Esophagus muscularis mucosa (tissue), 4 donors: Measurements from ENCODE around the gene DDAH1. TPM values are rescaled to one million over a fixed set of nuclear protein-coding genes. Genes with fewer than 3 reads are reported as not detected.

ENCODE experiments used
- DNase-seq: peaks from one replicate; pipeline ENCODE4 v3.0.0-alpha.2; 2017; ENCODE audit errors: extremely low spot score
- H3K27ac ChIP-seq, 4 donors: fragments of 200-600 bp; sonication (generic); replicated peaks in 1 of 4; 1 replicate in 3 of 4; 2 replicates in 1 of 4; pipeline ENCODE4 v1.5.1; 2016 to 2019; ENCODE audit warnings: mild to moderate bottlenecking in 1 of 4
- H3K27me3 ChIP-seq, 4 donors: fragments of 200-600 bp; sonication (generic); one replicate each; pipeline versions ENCODE4 v1.5.1 to v1.6.0; 2016 to 2019
- H3K36me3 ChIP-seq, 4 donors: fragments of 200-600 bp; sonication (generic); one replicate each; pipeline ENCODE4 v1.5.1; 2016 to 2019
- H3K4me1 ChIP-seq, 4 donors: fragments of 200-600 bp; sonication (generic); one replicate each; pipeline ENCODE4 v1.5.1; 2016 to 2019
- H3K4me3 ChIP-seq, 4 donors: fragments of 200-600 bp; sonication (generic); 1 replicate in 2 of 4; 2 replicates in 2 of 4; pipeline ENCODE4 v1.5.1; 2016 to 2019; ENCODE audit warnings: mild to moderate bottlenecking in 4 of 4, moderate library complexity in 1 of 4
- H3K9me3 ChIP-seq, 4 donors: fragments of 200-600 bp; sonication (generic); 1 replicate in 3 of 4; 2 replicates in 1 of 4; pipeline ENCODE4 v1.5.1; 2016 to 2019
- CTCF ChIP-seq, 3 experiments: fragments of 200-600 bp in 2 of 3; fragments of 450-650 bp in 1 of 3; sonication (generic) in 2 of 3; IDR thresholded peaks; one replicate each; pipeline ENCODE4 v1.5.1; 2017 to 2019; ENCODE audit warnings: antibody characterized with exemption in 3 of 3, mild to moderate bottlenecking in 2 of 3, moderate library complexity in 1 of 3
- EP300 ChIP-seq: sonication (generic); formaldehyde crosslinking; IDR thresholded peaks from one replicate; pipeline ENCODE4 v1.6.1; 2017; ENCODE audit warnings: antibody characterized with exemption
- POLR2A ChIP-seq: fragments of 450-650 bp; IDR thresholded peaks from one replicate; pipeline ENCODE4 v1.6.1; 2017; ENCODE audit warnings: antibody characterized with exemption, moderate library complexity, mild to moderate bottlenecking, low read depth
- POLR2AphosphoS5 ChIP-seq, 2 donors: sonication (generic); formaldehyde crosslinking; IDR thresholded peaks; one replicate each; pipeline ENCODE4 v1.6.1; 2017; ENCODE audit warnings: antibody characterized with exemption in 2 of 2
- WGBS: methylation state at CpG from one replicate; pipeline ENCODE4 v1.1.5; 2018; 5-methylcytosine and 5-hydroxymethylcytosine counted together
- intact Hi-C: fragments of 100-400 bp; cut with DNase I; formaldehyde crosslinking; loops from one replicate; pipeline ENCODE4 v1.15.1; 2023
- total RNA-seq, 4 donors: library from RNA; depleted of rRNA; stranded (reverse); fragments of >200 nt; gene quantifications; one replicate each; pipeline versions ENCODE4 v1.1.0 to v1.2.1, GENCODE V29; 2016

The DDAH1 gene
- total RNA-seq, 4 donors from 2014 or later: 27.0 to 75.3 (median 38.0) TPM

- intact Hi-C loops: loop anchor here (5.0 kb wide), 2 partner anchors 196 to 276 kb away; partner anchors contain the start of gene CCN1
- peaks cover 4 to 11% (median 9%) of the 10 kb centered on the region in 4 donors for H3K4me1 ChIP-seq
- 94% methylated on average over 4 of the region's 4 CpGs for WGBS
- no peaks in the 10 kb centered on the region for H3K36me3 ChIP-seq
- TF ChIP-seq POLR2AphosphoS5 (IDR thresholded peaks at IDR 0.05): no peak
- TF ChIP-seq EP300: no peak
- no peak for TF ChIP-seq CTCF (IDR thresholded peaks at IDR 0.05)
- no peak for TF ChIP-seq POLR2A
- H3K27me3 ChIP-seq: no peaks in the 10 kb centered on the region
- no peak overlapping the region for H3K27ac ChIP-seq
- no peak overlapping the region for H3K4me3 ChIP-seq
- DNase-seq: no peak
- H3K9me3 ChIP-seq: no peaks in the 10 kb centered on the region
Observed at GRCh38 chr1:85306236-85306635, 158.7 kb downstream of the DDAH1 start.

GRCh38 chr1:85303440-85304162, 161.4 kb downstream of the DDAH1 start:
- intact Hi-C loops: no loop called here
- no peak overlapping the region for H3K27ac ChIP-seq
- WGBS: 59% methylated on average over 4 of the region's 4 CpGs
- no peak overlapping the region for H3K4me3 ChIP-seq
- no peak for DNase-seq
- no peaks in the 10 kb centered on the region for H3K36me3 ChIP-seq
- peaks cover 4 to 11% (median 9%) of the 10 kb centered on the region in 4 donors for H3K4me1 ChIP-seq
- H3K9me3 ChIP-seq: no peaks in the 10 kb centered on the region
- no peaks in the 10 kb centered on the region for H3K27me3 ChIP-seq
- no peak for TF ChIP-seq POLR2A

GRCh38 chr1:85300140-85300539, 164.8 kb downstream of the DDAH1 start:
- Histone ChIP-seq H3K4me3 (no peak overlapping the region), H3K27ac (no peak overlapping the region), H3K9me3 (no peaks in the 10 kb centered on the region), H3K4me1 (peaks cover 14 to 24% (median 22%) of the 10 kb centered on the region in 4 donors), H3K27me3 (no peaks in the 10 kb centered on the region), H3K36me3 (no peaks in the 10 kb centered on the region)
- TF ChIP-seq POLR2AphosphoS5 (IDR thresholded peaks at IDR 0.05) (no peak), POLR2A (no peak), CTCF (IDR thresholded peaks at IDR 0.05) (no peak), EP300 (no peak)
- intact Hi-C loops: no loop called here
- 95% methylated on average over 3 of the region's 3 CpGs for WGBS
- no peak for DNase-seq

GRCh38 chr1:85297855-85298629, 166.9 kb downstream of the DDAH1 start:
- Histone ChIP-seq H3K36me3 (no peaks in the 10 kb centered on the region), H3K4me3 (peak overlapping the region in 3 of 4 donors; percentile 4 to 28 (median 13)), H3K27me3 (no peaks in the 10 kb centered on the region), H3K27ac (peak overlapping the region; percentile 66 to 72 (median 69)), H3K9me3 (no peaks in the 10 kb centered on the region), H3K4me1 (peaks cover 14 to 24% (median 22%) of the 10 kb centered on the region in 4 donors)
- no peak for TF ChIP-seq EP300
- no peak for TF ChIP-seq POLR2A
- TF ChIP-seq POLR2AphosphoS5 (IDR thresholded peaks at IDR 0.05): peak in 1 of 2 donors; percentile 60
- no peak for TF ChIP-seq CTCF (IDR thresholded peaks at IDR 0.05)
- no peak for DNase-seq
- 28% methylated on average over 11 of the region's 11 CpGs for WGBS
- intact Hi-C loops: no loop called here

GRCh38 chr1:85297538-85297854, 167.5 kb downstream of the DDAH1 start:
- intact Hi-C loops: no loop called here
- peak overlapping the region in 3 of 4 donors; percentile 4 to 28 (median 13) for H3K4me3 ChIP-seq

More at GRCh38 chr1:85297538-85297854, 167.5 kb downstream of the DDAH1 start:
- H3K4me1 ChIP-seq: peaks cover 14 to 24% (median 22%) of the 10 kb centered on the region in 4 donors
- no peak for DNase-seq
- H3K27ac ChIP-seq: peak overlapping the region; percentile 66 to 72 (median 69)
- H3K27me3 ChIP-seq: no peaks in the 10 kb centered on the region
- TF ChIP-seq CTCF (IDR thresholded peaks at IDR 0.05): no peak
- no peak for TF ChIP-seq POLR2A
- TF ChIP-seq EP300: no peak
- no peak for TF ChIP-seq POLR2AphosphoS5 (IDR thresholded peaks at IDR 0.05)
- H3K9me3 ChIP-seq: no peaks in the 10 kb centered on the region
- WGBS: 27% methylated on average over 1 of the region's 1 CpG
- H3K36me3 ChIP-seq: no peaks in the 10 kb centered on the region
